LNCaP clone FGC (cell line): Measurements from ENCODE around the gene ARHGEF11.

ENCODE experiments used
- DNase-seq: peaks from one replicate; pipeline ENCODE4 v3.0.0-alpha.2; 2011; ENCODE audit warnings: low read depth
- H3K4me3 ChIP-seq: 2 replicates; pipeline ENCODE4 v1.5.1; 2011; ENCODE audit warnings: mild to moderate bottlenecking, low read depth, low read length, control low read depth
- TF ChIP-seq, protein P1 (sequence below): IDR thresholded peaks from 2 replicates; pipeline ENCODE4 v1.5.1; 2012; ENCODE audit warnings: mild to moderate bottlenecking; ENCODE audit not compliant: control insufficient read depth, insufficient read depth; ENCODE audit errors: extremely low read depth

The ARHGEF11 gene

DNA sequence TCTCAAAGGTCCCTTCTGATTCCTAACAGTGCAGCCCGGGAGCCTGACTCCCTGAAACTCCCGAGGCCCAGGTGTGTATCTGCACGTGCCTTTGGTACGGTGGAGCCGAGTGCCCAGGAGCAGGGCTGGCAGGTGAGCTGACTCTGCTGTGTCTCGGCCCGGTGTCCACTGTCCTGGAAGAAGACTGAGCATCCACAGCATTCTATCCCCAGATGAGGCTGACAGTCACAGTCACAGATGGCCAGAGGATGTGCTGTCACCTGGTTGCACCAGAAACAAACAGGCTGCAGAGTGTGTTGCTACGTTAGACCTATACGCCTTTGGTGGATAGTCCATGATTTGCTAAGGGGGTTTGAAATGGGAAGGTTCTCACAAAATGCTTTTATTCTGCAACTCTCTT is 44.2 kb upstream of the ARHGEF11 start:
- TF ChIP-seq, protein P1, sequence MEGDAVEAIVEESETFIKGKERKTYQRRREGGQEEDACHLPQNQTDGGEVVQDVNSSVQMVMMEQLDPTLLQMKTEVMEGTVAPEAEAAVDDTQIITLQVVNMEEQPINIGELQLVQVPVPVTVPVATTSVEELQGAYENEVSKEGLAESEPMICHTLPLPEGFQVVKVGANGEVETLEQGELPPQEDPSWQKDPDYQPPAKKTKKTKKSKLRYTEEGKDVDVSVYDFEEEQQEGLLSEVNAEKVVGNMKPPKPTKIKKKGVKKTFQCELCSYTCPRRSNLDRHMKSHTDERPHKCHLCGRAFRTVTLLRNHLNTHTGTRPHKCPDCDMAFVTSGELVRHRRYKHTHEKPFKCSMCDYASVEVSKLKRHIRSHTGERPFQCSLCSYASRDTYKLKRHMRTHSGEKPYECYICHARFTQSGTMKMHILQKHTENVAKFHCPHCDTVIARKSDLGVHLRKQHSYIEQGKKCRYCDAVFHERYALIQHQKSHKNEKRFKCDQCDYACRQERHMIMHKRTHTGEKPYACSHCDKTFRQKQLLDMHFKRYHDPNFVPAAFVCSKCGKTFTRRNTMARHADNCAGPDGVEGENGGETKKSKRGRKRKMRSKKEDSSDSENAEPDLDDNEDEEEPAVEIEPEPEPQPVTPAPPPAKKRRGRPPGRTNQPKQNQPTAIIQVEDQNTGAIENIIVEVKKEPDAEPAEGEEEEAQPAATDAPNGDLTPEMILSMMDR, result no peak
- H3K4me3 ChIP-seq, result no peak overlapping the region
- DNase-seq, result no peak

DNA sequence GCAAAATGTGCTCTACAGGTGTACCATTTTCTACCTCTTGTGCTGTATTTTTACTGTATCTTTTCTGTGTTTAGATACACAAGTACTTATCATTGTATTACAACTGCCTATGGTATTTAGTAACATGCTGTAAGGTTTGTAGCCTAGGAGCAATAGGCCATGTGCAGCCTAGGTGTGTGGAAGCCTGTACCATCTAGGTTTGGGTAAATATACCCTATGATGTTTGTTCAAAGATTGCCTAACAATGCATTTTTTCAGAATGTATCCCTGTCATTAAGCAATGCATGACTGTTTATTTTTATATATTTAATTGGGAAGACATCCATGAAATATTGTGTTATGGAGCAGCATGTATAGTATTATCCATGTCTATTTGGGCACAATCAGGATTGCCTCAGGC is 43.1 kb upstream of the ARHGEF11 start:
- H3K4me3 ChIP-seq, result no peak overlapping the region
- peak; percentile 59 for DNase-seq
- TF ChIP-seq, protein P1, result no peak

DNA sequence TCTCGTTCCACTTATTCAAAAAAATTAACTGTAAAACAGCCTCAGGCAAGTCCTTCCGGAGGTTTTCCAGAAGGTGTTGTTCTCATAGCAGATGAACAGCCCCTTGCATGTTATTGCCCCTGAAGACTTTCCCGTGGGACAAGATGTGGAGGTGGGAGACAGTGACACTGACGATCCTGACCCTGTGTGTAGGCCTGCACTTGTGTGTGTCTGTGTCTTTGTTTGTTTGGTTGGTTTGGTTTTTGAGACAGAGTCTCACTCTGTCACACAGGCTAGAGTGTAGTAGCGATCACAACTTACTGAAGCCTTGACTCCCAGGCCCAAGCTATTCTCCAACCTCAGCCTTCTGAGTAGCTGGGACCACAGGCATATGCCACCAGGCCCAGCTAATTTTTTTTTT is 41.5 kb upstream of the ARHGEF11 start:
- no peak for DNase-seq
- no peak overlapping the region for H3K4me3 ChIP-seq
- TF ChIP-seq, protein P1, result no peak

DNA sequence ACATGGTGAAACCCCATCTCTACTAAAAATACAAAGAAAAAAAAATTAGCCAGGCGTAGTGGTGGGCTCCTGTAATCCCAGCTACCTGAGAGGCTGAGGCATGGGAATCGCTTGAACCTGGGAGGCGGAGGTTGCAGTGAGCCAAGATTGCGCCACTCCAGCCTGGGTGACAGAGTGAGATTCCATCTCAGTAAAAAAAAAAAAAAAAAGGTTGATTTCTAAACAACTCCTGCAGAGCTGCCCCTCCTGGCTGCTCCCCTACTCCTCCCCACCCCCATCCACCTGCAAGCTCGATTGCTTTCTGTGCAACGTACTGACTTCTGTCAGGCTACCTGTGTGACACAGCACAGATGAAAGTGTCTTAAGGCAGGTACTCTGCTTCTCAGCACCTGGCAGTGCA is 40.8 kb upstream of the ARHGEF11 start:
- TF ChIP-seq, protein P1, result no peak
- no peak for DNase-seq
- H3K4me3 ChIP-seq, result no peak overlapping the region

DNA sequence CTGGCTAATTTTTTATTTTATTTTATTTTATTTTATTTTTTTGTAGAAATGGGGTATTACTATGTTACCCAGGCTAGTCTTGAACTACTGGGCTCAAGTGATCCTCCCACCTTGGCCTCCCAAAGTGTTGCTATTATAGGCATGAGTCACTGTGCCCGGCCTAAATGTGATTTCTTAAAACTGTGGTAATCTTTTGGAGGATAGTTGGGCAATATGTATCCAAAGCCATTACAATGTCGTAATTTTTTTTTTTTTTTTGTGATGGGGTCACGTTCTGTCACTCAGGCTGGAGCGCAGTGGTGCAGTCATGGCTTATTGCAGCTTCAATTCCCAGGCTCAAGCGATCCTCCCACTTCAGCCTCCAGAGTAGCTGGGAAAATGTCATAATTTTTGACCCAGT is 39.9 kb upstream of the ARHGEF11 start:
- H3K4me3 ChIP-seq, result no peak overlapping the region
- no peak for DNase-seq
- TF ChIP-seq, protein P1, result no peak

DNA sequence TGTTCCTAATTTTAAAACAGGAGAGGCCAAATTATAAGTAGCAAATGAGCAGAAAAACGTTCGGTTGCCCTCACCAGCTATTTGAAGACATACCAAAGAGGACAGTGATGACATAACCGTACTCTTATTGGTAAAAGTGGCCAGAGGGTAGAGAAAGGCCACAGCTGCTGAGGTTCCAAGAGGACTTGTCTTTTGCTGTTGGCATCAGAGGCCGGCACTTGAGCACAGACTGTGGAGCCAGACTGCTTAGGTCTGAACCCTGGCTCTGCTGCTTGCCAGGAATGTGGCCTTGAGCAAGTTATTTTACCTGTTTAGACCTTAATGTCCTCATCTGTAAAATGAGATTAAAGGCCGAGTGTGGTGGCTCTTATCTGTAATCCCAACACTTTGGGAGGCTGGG is 39.2 kb upstream of the ARHGEF11 start:
- TF ChIP-seq, protein P1, result no peak
- DNase-seq, result no peak
- H3K4me3 ChIP-seq, result no peak overlapping the region

DNA sequence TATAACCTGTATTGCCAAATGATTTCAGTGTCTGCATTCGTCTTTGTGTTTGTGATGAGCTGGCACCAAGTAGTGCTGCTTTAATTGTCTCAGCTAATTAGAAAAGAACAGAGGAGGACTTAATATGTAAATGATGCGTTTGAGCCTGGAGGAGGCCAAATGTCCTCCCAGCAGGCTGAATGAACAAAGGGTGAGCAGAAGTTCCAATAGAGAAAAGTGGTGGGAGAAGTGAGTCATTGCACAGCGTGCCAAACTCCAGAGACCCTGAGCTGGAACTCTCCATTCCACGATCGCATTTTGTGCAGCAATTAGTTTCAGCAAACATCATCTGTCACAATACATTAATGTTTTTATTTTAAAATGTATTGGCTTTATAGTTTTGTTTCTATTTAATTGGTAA is 36.2 kb upstream of the ARHGEF11 start:
- TF ChIP-seq, protein P1, result no peak
- H3K4me3 ChIP-seq, result no peak overlapping the region
- no peak for DNase-seq
